DND-41 (cell line): ENCODE results near the gene SLC39A6.

ENCODE experiments used
- EZH2 ChIP-seq: IDR thresholded peaks from 3 replicates; pipeline ENCODE4 v1.6.1; 2012; ENCODE audit warnings: borderline replicate concordance, low read depth, mild to moderate bottlenecking, moderate library complexity, low read length, inconsistent platforms; ENCODE audit not compliant: severe bottlenecking
- TF ChIP-seq, protein P1 (sequence below): IDR thresholded peaks from 2 replicates; pipeline ENCODE4 v1.5.1; 2012; ENCODE audit warnings: borderline replicate concordance, low read length, moderate library complexity, mild to moderate bottlenecking; ENCODE audit not compliant: poor library complexity, severe bottlenecking; ENCODE audit errors: extremely low read depth

DNA sequence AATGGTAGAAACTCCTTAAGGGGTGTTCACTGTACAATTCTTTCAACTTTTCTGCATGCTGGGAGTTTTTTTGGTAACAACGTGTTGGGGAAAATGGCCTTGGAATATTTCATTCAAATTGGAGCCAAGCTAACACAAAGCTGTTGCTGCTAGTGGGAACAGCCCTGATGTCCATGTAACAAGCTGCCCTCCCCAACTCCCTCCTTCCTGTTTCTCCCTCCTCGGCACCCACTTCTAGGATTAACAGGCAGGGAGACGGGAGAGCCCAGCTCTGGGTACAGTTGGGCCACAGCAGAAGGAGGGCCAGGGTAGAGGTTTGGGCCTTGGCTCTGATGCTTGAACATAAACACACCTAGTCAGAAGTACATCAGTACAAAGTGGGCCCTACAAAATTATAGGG is 48.8 kb upstream of the SLC39A6 start:
- TF ChIP-seq, protein P1, sequence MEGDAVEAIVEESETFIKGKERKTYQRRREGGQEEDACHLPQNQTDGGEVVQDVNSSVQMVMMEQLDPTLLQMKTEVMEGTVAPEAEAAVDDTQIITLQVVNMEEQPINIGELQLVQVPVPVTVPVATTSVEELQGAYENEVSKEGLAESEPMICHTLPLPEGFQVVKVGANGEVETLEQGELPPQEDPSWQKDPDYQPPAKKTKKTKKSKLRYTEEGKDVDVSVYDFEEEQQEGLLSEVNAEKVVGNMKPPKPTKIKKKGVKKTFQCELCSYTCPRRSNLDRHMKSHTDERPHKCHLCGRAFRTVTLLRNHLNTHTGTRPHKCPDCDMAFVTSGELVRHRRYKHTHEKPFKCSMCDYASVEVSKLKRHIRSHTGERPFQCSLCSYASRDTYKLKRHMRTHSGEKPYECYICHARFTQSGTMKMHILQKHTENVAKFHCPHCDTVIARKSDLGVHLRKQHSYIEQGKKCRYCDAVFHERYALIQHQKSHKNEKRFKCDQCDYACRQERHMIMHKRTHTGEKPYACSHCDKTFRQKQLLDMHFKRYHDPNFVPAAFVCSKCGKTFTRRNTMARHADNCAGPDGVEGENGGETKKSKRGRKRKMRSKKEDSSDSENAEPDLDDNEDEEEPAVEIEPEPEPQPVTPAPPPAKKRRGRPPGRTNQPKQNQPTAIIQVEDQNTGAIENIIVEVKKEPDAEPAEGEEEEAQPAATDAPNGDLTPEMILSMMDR: no peak
- TF ChIP-seq EZH2: no peak
